IMR-90 (cell line): ENCODE results near the gene UNC79.

Experiments used
- CTCF ChIP-seq: conservative IDR thresholded peaks from 2 replicates; pipeline ENCODE4 v1.5.1; 2012; ENCODE audit warnings: mild to moderate bottlenecking, low read depth, low read length, improper control_type of control experiment
- POLR2A ChIP-seq: IDR thresholded peaks from 2 replicates; pipeline ENCODE4 v1.6.1; 2012; ENCODE audit warnings: mild to moderate bottlenecking, low read depth, low read length

- TF ChIP-seq POLR2A: no peak
- TF ChIP-seq CTCF: no peak
Observed at GRCh38 chr14:93540235-93540634, 109.5 kb downstream of the UNC79 start.
